Prostate gland (tissue), 2 donors: ENCODE results near the gene S100A5. TPM values are rescaled to one million over a fixed set of nuclear protein-coding genes. Genes with fewer than 3 reads are reported as not detected.
A peak's percentile ranks its signal among the peaks of the same experiment; 100 is the strongest.

Experiments
- DNase-seq: peaks from one replicate; pipeline ENCODE4 v3.0.0-alpha.2; 2019; ENCODE audit warnings: low spot score
- H3K27ac ChIP-seq, 2 donors: fragments of 200-600 bp; sonication (generic); 2 replicates each; pipeline ENCODE4 v1.5.1; 2017 to 2019
- H3K27me3 ChIP-seq: fragments of 200-600 bp; sonication (generic); replicated peaks from 2 replicates; pipeline ENCODE4 v1.5.1; 2019; ENCODE audit not compliant: insufficient read depth
- H3K36me3 ChIP-seq, 2 donors: fragments of 200-600 bp; sonication (generic); 1 replicate in 1 of 2; 2 replicates in 1 of 2; pipeline versions ENCODE4 v1.5.1 to v1.8.1; 2017 to 2019
- H3K4me1 ChIP-seq: fragments of 200-600 bp; sonication (generic); replicated peaks from 2 replicates; pipeline ENCODE4 v1.5.1; 2019
- H3K4me3 ChIP-seq, 2 donors: fragments of 200-600 bp; sonication (generic); 2 replicates each; pipeline ENCODE4 v1.5.1; 2017 to 2019
- H3K9me3 ChIP-seq: fragments of 200-600 bp; sonication (generic); 2 replicates; pipeline ENCODE4 v1.5.1; 2017
- CTCF ChIP-seq, 4 experiments: fragments of 200-600 bp in 2 of 4; fragments of 450-650 bp in 2 of 4; sonication (generic) in 2 of 4; IDR thresholded peaks; 1 replicate in 3 of 4; 2 replicates in 1 of 4; pipeline ENCODE4 v1.5.1; 2016 to 2019; ENCODE audit warnings: antibody characterized with exemption in 4 of 4, mild to moderate bottlenecking in 2 of 4, moderate library complexity in 2 of 4
- POLR2A ChIP-seq: fragments of 450-650 bp; IDR thresholded peaks from one replicate; pipeline ENCODE4 v1.6.1; 2016; ENCODE audit warnings: antibody characterized with exemption, mild to moderate bottlenecking
- POLR2AphosphoS5 ChIP-seq: sonication (generic); formaldehyde crosslinking; IDR thresholded peaks from one replicate; pipeline ENCODE4 v1.6.1; 2017; ENCODE audit warnings: antibody characterized with exemption
- WGBS: methylation state at CpG from one replicate; pipeline ENCODE4 v1.1.5; 2018; 5-methylcytosine and 5-hydroxymethylcytosine counted together
- intact Hi-C: fragments of 100-400 bp; cut with DNase I; formaldehyde crosslinking; loops from one replicate; pipeline ENCODE4 v1.14.2; 2022
- total RNA-seq, 2 donors: library from RNA; depleted of rRNA; stranded (reverse); fragments of >200 nt; gene quantifications; one replicate each; pipeline ENCODE4 v1.1.0, GENCODE V29; 2016

S100A5 gene
- total RNA-seq, 2 donors from 2014 or later, result not detected

- Histone ChIP-seq H3K36me3 (no peaks in the 10 kb centered on the region), H3K4me1 (no peaks in the 10 kb centered on the region), H3K27me3 (no peaks in the 10 kb centered on the region), H3K4me3 (no peak overlapping the region), H3K9me3 (no peaks in the 10 kb centered on the region), H3K27ac (no peak overlapping the region)
- 96% methylated on average over 3 of the region's 3 CpGs for WGBS
- intact Hi-C loops, result no loop called here
- no peak for DNase-seq
- TF ChIP-seq CTCF (IDR thresholded peaks at IDR 0.05) (no peak), POLR2A (no peak)
These were observed 17.1 kb upstream of the S100A5 start for GRCh38 chr1:153557877-153558276.

DNA sequence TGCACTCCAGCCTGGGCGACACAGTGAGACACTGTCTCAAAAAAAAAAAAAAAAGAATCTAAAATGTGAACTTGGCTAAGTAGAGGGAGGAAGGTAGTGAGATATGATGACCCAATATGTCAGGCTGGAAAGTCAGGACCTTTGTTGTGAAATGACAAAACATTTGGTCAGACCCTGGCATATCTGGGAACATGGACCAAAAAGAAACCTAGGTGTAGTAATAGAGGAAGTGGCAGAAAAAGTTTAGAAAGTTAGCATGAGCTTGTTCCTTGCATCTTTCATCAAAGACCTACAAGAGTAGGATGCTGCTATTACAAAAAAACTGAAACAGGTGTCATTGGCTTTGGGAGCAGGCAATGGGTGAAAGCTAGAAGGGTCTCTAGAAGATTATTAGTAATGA is 15.6 kb upstream of the S100A5 start:
- intact Hi-C loops, result no loop called here
- H3K27ac ChIP-seq, result no peak overlapping the region
- H3K36me3 ChIP-seq, result no peaks in the 10 kb centered on the region
- no peaks in the 10 kb centered on the region for H3K4me1 ChIP-seq
- WGBS, result 100% methylated on average over 1 of the region's 1 CpG
- no peak for DNase-seq
- no peaks in the 10 kb centered on the region for H3K9me3 ChIP-seq
- H3K4me3 ChIP-seq, result no peak overlapping the region
- TF ChIP-seq POLR2A, result no peak
- no peaks in the 10 kb centered on the region for H3K27me3 ChIP-seq

DNA sequence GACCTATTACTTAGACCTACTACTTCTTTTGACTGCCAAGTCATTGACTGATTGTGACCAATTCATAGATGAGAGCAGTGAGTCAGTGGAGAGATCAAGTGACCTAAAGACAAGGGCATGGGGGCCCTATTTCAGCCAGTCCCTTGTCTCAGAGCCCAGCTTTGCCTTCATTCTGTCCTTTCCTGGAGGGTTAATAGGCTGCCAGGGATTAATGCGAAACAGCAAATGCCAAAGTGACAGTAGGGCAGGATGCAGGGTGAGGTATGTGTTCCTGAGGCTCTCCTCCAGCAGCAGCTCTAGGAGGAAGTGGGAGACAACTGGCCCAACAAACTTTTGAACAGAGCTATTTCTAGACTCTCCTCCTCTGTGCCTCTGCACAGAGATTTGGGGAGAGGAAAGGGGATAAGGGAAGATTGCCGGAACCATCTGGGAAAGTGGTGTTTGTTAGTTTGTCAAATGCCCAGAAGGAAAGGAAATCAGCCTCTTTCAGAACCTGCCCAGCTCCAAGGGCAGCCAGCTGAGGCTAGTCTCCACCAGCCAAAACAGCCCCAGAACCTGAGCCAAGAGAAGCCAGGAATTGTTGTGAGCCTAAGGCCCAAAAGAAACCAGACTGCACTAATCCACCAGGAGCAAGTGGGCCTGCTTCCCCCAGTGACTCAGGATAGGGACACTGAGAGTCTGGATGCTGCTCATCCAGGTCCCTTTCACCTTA is 13.3 kb upstream of the S100A5 start:
- TF ChIP-seq POLR2A (no peak), POLR2AphosphoS5 (no peak), CTCF (IDR thresholded peaks at IDR 0.05) (no peak)
- no peak for DNase-seq
- Histone ChIP-seq H3K27me3 (no peaks in the 10 kb centered on the region), H3K4me1 (no peaks in the 10 kb centered on the region), H3K27ac (peak overlapping the region; percentile 26 to 30), H3K4me3 (no peak overlapping the region), H3K9me3 (no peaks in the 10 kb centered on the region), H3K36me3 (no peaks in the 10 kb centered on the region)
- WGBS, result 34% methylated on average over 2 of the region's 2 CpGs
- intact Hi-C loops, result no loop called here

DNA sequence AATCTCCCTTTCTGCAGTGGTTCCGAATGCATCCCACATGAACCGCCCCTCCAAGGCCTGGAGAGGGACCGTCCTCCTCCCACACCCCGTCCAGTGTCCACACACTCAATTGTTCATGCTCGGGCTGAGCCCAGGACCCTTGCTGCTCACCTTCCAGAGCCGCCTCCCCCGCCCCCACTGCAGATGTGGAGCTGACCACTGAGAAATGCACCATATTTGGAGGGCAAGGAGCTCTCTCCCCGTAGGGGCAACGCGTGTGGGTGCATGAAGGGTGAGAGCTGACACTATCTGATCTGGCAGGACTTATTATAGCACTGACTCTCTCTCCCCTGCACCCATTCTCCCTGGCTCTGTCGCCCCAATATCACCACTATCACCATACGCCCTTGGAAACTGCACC is 12.4 kb upstream of the S100A5 start:
- H3K36me3 ChIP-seq, result no peaks in the 10 kb centered on the region
- no peaks in the 10 kb centered on the region for H3K27me3 ChIP-seq
- H3K9me3 ChIP-seq, result no peaks in the 10 kb centered on the region
- H3K4me1 ChIP-seq, result no peaks in the 10 kb centered on the region
- H3K4me3 ChIP-seq, result no peak overlapping the region
- no peak for DNase-seq
- WGBS, result 79% methylated on average over 12 of the region's 12 CpGs
- no peak for TF ChIP-seq POLR2AphosphoS5
- no peak for TF ChIP-seq CTCF (IDR thresholded peaks at IDR 0.05)
- no peak overlapping the region for H3K27ac ChIP-seq
- intact Hi-C loops, result no loop called here

- Histone ChIP-seq H3K4me3 (no peak overlapping the region), H3K4me1 (no peaks in the 10 kb centered on the region), H3K36me3 (no peaks in the 10 kb centered on the region), H3K27me3 (no peaks in the 10 kb centered on the region), H3K27ac (no peak overlapping the region), H3K9me3 (no peaks in the 10 kb centered on the region)
- no peak for DNase-seq
- intact Hi-C loops, result no loop called here
- TF ChIP-seq CTCF (IDR thresholded peaks at IDR 0.05) (no peak), POLR2A (no peak), POLR2AphosphoS5 (no peak)
- WGBS, result 92% methylated on average over 8 of the region's 8 CpGs
These were observed 11.6 kb upstream of the S100A5 start for GRCh38 chr1:153552335-153552734.
